ENCODE results near the gene SLIT3.

GRCh38 chr5:168879331-168879730 is 421.6 kb downstream of the SLIT3 start:
- no peak for TF ChIP-seq CTCF (IDR thresholded peaks at IDR 0.05; ENCODE audit: low read depth, low read length)
- no peak for TF ChIP-seq EZH2phosphoT487 (IDR thresholded peaks at IDR 0.05; ENCODE audit: low read depth)
